ENCODE results near the gene OTOS.

DNA sequence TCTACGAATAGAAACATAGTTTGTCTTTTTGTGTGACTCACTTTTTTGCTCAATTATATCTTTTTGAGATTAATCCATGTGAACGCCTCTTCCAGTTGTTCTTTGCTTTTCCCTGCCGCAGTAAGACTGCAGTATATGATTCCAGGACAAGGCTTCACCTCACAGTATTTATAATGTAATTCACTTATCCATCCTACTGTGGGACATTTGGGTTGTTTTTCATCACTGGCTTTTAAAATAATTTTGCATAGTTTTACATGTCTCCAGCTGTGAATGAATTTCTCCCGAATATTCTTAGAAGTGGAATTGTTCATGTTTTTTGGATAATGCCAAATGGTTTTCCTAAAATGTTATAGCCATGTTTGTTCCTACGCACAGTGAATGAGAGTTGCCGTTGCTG, 26.2 kb downstream of the OTOS start:
- TF ChIP-seq EZH2 (IDR thresholded peaks at IDR 0.05; ENCODE audit: insufficient read depth, poor library complexity, severe bottlenecking) (no peak), EZH2phosphoT487 (IDR thresholded peaks at IDR 0.05; ENCODE audit: insufficient read depth, low read depth) (no peak)
